ENCODE measurements around the gene CYSTM1.

Gene CYSTM1

DNA sequence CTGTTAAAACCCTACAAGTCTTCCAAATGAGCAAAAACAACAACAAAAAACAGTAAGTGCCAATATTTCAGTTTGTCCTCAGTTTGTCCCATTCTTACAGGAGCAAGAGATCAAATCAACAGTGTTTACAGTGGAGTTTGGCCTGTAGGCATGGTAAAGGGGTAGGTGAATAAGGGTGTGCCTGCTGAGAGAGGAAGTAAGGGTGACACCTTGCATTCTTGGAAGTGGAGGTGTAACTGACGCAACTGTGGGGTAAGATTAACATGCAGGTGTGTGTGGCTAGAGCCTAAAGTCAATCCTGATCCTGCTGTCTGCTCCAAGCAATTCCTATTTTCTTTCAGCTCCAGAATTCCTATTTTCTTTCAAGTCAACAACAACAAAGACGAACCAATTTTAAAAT, 84.5 kb downstream of the CYSTM1 start:
- DNase-seq = no peak

DNA sequence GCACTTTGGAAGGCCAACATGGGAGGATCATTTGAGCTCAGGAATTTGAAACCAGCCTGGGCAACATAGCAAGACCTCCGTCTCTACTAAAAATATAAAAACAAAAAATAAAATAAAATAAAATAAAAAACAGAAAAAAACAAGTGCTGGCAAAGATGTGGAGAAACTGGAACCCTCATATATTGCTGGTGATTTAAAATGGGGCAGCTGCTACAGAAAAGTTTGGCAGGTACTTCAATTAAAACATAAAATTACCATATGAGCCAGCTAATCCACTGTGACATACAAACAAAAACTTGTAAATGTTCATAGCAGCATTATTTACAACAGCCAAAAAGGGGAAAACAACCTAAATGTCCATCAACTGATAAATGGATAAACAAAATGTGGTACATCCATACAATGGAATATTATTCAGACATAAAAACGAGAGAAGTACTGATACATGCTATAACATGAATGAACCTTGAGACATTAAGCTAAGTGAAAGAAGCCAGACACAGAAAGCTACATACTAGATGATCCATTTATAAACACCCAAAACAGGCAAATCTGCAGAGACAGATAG, 85.2 kb downstream of the CYSTM1 start:
- no peak for DNase-seq

DNA sequence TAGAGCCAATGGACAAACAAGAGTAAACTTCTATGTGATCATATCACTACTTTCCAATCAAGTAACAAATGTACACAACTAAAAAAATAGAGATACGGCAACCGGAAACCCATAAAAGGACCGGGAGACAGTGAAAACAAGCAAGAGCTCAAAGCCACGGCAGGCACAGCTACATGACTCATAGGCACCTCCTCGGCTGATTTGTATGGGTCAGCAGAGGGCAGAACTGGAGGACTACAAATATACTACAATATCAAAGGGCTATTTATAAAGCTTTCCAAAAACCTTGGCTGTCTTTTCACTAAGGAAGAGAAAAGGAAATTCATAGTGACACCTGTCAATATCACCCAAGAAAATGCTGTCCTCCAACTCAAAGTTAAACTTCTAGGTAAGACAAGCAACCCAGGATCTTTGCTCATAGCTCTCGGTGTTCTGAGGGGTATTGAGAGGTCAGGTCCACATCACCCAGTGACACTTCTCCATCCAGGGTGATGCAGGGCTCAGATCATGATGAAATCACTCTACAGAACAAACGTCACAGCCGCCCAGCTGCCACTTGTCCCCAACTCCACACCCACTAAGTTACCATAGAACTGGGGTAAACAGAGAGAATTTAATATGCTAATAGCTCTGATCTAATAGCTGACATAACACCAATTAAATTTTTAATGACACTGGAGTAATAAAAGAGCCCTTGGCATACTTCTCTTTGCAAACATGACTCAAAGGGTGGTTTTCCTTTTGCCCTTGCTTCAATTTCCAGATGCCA, 86.6 kb downstream of the CYSTM1 start:
- no peak for DNase-seq

DNA sequence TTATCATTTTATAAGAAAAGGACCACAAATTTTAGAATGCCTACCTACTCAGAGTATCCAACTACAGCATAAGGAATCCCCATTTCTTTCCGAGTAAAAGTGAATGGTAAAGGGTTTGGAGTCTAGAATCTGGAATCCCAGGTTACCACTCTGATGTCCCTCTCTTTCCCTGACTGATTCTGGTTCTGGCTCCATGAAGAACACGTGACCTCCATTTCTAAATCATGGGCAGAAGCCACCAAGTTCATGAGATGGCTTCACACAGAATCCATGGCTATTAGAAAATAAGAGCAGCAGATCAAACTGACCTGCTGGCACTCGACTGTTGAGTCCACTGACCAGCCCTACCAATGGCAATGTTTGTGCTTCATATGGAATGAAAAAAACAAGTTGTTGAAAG, 87.2 kb downstream of the CYSTM1 start:
- no peak for DNase-seq

DNA sequence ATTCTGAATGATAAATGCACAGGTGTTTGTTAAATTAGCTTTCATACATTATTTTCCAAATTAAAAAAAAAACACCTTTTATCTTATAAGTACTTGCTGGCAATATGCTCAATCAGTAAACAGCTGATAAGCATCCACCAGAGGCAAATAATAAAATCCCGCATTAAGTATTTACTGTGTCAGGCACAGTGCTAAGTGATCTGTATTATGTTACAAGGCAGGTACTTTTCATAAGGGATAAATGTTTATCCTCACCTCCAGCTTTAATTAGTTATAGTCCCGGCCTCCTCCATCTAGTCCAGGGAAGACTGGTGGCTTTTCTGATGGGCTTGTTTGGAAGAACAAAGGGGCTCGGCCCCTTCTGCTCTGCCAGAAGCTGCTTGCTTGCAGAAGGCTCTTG, 87.9 kb downstream of the CYSTM1 start:
- no peak for DNase-seq

DNA sequence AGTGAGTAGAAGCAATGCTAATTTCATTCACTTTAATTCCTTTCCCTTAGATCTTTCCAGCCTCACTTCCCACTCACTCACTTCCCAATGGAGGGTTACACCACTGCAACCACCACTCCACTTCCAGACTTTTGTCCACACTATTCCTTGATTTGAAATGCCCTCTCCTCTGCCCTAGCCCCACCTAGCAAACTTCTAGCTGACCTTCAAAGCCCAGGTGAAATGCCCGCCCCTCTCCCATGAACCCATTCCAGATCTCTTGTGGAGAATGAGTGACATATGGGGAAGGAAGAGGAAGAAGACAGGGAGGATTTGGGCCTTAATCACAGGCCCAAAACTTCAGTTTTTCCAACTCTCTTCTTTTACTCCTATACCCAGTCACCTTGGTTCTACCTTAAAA, 90.9 kb downstream of the CYSTM1 start:
- DNase-seq = no peak

DNA sequence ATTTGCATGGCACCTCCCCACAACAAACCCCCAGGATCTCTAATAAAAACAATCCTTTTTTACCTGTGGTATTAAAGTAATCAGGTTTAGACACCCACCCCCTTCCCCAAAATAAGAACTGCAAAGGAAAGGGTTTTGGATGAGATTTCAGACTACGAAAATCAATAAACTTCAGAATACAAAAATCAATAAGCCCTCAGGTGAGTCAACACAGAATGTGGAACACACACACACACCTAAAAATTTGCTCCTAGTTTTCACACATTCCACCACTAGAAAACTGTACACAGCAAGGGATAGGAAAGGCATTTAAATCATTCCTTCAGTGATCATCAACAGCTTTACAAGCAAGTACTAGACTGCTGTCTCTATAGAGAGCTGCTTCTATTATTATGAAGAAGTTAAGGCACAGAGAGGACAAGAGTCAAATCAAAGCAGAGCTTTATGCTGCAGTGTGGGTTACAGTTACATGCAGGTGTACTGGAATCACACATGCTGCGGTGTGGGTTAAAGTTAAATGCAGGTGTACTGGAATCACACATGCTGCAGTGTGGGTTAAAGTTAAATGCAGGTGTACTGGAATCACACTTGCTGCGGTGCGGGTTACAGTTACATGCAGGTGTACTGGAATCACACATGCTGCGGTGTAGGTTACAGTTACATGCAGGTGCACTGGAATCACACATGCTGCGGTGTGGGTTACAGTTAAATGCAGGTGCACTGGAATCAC, 91.6 kb downstream of the CYSTM1 start:
- no peak for DNase-seq

DNA sequence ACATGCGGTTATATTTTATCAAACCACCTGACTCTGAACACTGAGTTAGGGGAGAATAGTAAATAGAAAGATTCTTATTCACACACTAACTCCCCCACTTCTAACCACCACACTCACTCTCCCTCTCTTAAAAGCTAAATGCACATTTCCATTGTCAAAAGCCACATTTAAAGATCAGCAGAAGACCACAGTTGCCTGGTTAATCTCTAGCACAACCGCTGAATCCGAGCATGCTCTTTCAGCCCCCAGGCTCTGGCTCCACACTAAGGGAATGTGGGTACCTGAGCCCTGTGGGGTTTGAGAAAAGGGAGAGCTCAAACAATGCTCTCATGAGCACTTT, 92.2 kb downstream of the CYSTM1 start:
- DNase-seq = no peak

DNA sequence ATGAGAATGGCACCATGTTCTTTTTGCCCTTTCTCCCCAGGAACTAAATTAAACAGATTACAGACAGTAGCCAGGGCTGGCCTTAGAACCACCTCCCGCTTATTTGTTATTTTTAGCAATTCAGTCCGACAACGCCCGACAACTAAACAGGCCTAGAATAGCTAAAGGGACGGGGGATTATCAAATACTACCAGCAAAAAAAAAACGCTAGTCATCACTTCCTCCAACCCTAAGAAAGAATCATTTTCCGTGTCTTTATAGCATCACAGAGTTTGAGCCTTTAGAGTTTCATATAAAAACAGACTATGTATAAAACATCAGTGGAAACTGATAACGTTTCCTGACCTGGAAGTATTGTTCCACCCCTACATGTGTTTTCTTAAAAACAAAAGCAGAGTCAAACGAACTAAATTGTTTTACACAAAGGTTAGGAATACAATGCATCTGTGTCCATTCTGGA, 92.6 kb downstream of the CYSTM1 start:
- no peak for DNase-seq

DNA sequence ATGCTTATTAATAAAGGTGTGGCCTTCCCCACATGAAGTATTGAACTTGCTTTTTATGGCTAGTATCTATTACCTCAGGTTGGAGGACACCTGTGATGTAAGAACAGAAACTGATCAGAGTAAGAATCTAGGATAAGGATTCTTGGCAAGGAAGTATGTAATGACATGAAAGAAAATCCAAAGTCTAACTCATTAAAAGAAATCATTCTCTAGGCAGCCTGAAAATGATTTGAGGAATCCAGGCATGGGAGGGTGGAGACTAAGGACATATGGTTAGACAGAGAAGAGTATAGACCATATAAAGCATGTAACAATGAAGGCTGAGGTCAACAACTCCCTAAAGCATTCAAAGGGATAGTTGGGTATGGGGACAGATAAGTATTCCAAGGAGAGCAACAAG, 95.0 kb downstream of the CYSTM1 start:
- no peak for DNase-seq

DNA sequence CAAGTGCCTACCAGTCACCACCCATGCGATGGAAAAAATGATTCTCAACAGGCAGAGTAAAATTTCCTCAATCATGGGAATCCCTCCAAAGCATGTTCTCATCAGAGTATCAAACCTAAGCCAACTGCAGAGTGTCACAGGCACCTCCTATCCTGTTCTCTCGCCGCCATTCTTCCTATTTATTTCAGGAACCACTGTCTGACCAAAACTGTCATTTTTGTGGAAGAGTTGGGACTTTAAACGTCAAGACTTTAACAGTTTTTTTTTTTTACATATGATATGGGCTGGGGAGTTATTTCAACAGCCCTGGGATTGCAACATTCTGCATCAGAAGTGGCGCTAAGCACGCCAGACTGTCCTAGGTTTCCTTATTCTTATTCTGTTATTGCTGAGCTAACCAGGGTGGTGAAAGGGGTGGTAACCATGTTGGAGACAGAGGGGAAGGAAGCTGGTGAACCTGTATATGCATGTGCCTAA, 98.5 kb downstream of the CYSTM1 start:
- DNase-seq = no peak

DNA sequence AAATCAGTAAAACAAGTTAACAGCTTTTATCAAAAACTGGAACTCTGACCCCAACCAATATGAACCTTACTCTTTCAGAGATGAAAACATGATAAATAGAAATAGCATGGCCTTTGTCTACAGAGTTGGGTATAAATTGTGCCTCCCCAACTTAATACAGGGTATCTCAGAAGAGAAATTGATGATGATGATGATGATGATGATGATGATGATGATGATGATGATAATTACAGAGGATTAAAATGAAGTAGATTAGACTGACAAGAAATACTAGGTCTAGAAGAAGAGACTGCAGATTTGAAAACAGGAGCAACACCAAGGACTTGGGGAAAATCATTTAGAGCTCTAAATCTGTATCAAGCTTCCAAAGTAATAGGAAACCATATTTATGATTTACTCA, 100.8 kb downstream of the CYSTM1 start:
- DNase-seq = no peak

DNA sequence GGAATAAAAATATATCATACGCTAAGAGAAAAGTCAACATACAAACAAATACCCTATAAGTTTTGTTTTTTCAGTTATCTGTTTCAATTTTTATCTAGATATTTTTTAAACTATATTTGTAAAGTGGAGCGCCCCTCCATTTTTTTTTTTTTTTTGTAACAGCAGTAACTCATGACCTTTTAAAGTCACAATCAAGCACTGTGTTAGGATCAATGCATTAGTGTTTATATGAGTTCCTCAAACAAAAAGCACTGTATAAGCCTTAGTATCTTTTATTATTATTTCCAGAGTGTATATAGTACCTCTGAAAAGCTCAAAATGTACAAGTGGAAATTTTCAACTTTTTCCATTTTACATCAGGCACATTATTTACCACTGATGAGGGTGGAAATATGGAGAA, 107.3 kb downstream of the CYSTM1 start:
- no peak for DNase-seq

DNA sequence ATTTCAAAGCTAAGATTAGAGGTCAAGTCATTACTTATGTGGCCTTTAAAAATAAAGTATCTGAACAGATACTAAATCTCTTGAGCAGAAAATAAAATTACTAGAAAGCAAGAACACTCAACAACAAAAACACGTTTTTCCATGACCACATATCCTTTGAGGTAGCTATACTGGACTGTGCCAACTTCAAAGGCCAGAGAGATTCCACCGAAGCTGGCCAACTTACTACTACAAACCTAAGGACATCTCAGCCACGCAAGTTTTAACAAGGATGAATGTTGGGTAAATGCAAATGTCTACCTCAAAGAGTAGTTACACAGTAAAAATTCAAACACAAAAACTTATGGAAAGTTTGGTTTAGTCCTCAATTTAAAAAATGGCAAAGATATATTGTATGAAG, 109.0 kb downstream of the CYSTM1 start:
- DNase-seq = no peak

DNA sequence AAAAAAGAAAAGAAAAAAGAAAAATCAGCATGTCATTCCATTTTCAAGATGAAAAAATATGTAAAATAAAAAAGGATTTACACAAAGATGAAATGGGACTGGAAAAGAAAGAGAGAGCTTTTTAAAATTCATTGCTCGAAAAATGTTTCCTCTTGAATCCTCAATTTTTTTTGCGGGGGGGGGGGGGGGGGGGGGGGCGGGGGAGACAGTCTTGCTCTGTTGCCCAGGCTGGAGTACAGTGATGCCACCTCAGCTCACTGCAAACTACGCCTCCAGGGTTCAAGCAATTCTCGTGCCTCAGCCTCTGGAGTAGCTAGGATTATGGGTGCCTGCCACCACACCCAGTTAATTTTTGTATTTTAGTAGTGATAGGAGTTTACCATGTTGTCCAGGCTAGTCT, 111.4 kb downstream of the CYSTM1 start:
- DNase-seq = no peak

DNA sequence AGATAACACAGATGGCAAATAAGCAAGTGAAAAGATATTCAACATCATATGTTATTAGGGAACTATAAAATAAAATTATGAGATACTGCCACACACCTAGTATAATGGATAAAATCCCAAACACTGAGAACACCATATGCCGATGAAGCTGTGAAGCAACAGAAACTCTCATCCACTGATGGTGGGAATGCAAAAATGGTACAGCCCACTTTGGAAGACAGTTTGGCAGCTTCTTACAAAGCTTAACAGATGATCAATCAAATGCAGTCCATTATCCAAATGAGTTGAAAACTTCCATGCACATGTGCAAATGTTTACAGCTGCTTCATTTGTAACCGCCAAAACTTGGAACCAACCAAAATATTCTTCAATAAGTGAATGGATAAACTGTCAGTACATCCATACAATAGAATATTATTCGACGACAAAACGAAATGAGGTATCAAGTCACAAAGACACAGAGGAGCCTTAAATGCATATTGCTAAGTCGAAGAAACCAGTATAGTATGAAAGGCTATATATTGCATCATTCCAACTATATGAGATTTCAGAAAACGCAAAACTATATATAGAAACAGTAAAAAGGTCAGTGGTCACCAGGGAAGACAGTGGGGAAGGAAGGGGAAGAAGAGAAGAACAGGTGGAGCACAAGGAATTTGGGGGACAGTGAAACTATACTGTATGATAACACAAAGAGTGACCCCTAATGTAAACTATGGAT, 113.0 kb downstream of the CYSTM1 start:
- DNase-seq = no peak

DNA sequence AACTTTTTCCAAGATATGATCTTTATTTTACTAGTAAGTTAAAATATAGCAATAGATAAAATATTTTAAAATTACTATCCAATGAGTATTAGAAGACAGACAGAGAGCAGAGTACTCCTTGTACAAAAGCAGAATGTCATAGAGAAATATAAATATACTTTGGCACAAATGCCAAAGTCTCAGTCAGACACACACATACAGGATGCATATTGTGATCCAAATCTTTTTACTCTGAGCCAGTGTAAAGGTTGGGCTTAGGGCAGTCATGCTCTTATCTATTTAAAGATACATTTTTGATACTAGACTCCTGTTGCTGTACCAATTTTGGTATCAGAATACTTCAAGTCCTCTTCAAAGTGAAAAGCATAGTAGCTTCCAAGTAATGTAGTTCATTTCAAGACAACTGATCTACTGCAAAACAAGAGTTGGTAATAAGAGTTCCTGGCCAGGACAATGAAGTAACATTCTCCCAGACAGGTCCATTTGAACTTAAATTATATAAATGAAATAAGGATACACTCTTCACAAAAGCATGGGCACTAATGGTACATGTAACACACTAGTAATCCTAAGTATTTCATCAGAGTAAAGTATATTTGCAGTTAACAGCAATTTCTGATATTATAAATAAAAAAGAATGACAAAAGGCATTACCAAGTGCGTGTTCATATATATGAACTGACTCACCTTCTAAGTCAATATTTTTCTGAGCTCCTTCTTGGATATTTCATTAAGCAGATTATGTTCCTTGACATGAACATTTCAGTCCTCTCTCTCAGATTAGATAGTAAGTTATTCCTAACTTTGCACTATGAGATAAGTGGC, 117.4 kb downstream of the CYSTM1 start:
- no peak for DNase-seq
